Kasumi-1 (cell line): ENCODE measurements around the gene OR2T27.
A peak's percentile ranks its signal among the peaks of the same experiment; 100 is the strongest.
"Not testable (repeated sequence)": the region's sequence is repeated elsewhere in the genome, so short reads cannot be mapped to it uniquely, and the experiment has no call there.

Experiments used
- DNase-seq, 2 experiments: peaks; one replicate each; lab custom pipeline; 2025; lab: John Stamatoyannopoulos, UW

Gene OR2T27, protein sequence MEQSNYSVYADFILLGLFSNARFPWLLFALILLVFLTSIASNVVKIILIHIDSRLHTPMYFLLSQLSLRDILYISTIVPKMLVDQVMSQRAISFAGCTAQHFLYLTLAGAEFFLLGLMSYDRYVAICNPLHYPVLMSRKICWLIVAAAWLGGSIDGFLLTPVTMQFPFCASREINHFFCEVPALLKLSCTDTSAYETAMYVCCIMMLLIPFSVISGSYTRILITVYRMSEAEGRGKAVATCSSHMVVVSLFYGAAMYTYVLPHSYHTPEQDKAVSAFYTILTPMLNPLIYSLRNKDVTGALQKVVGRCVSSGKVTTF

DNA sequence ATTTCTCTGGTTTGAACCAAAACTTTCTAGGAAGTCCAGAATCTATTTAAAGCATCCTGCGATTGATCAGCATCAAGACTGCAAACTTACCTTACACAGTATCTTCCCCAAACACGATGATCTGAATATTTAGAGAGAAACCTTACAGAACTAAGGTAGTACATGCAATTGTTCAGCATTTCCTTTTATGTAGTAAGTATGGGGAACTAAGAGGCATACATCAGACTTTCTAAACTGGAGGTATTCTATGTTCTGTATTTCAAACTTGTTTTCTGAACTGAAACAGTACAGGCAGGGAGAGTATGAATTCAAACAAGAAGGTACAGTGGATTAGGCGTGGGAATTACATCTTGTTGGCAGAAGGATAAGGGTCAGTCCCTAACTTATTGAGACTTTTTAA lies at the start of gene OR2T27:
Gene OR2T27 (minus strand): TSS at position 175 of the 400 bp plus-strand sequence. CDS start 4,644 bp downstream, outside the sequence.
- DNase-seq = not testable (repeated sequence)

DNA sequence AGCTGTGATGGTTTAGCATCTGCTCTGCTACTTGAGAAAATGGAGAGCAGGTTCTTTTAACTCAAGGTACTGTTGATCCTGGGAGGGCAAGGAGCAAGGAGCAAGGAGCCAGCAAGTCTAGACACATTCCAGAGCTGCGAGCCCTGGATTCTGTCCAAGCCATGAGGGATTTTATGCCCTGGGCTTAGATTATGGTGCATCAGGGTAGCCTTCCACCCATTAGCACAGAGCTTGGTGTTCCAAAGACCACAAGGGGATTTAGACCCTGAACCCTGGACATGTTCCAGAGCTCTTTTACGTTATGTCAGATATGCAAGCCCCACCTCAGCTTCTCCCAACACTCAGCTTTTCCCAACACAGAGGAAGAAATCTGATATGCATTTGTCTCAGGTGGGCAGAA lies 49.3 kb upstream of the OR2T27 start:
- DNase-seq = no peak

DNA sequence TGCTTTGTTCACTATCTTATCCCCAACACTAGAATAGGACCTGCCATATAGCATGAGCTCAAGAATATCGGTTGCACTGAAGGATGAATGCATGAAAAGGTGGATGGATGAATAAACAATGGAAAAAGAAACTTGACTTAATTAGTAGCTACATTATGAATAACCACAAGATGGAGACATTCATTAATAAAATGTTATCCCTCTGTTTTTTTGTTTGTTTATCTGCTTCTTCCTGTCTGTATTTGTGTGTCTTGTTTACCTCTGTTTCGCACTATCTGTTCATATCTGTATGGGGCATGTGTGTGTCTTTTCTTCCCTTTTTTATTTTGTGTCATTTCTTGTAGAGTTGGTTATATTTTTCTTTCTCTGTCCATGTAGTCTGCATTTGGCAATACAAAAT lies 48.3 kb upstream of the OR2T27 start:
- peak in 1 of 2 experiments; percentile 27 for DNase-seq

DNA sequence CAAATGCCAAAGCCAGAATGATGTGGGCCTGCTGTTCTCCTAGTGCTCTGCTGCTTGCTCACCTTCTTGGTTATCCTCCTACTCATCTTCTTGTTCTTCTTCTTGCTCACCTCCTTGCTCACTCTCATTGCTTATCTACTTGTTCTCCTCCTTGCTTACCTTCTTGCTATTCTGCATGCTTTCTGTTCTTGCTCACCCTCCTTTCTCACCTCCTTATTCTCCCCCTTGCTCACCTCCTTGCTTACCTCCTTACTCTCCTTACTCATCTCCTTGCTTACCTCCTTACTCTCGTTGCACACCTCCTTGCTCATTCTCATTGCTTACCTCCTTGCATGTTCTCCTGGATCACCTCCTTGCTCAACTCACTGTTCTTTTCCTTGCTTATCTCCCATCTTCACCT lies 47.4 kb upstream of the OR2T27 start, which contains the start of gene OR14I1:
Gene OR14I1 (minus strand): TSS at position 53 of the 400 bp plus-strand sequence.
- no peak for DNase-seq

DNA sequence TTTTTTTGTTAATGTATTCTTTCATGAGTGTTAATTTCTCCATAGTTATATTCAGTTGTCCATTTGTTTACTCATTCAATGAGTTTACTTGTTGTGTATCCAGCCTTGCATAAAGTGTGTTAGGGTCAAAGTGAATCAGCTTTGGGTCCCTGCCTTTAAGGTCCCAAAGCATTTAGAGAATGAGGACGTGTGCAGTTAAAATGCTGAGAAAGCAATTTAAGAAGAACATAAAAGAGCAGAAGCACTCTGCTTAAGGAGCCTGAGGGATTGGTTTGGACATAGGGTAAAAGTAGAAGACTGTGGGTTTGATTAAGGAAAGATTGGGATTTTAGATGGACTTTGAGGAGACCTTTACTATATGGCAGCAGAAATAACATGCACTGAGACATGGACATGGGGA lies 43.8 kb upstream of the OR2T27 start:
- DNase-seq = no peak

DNA sequence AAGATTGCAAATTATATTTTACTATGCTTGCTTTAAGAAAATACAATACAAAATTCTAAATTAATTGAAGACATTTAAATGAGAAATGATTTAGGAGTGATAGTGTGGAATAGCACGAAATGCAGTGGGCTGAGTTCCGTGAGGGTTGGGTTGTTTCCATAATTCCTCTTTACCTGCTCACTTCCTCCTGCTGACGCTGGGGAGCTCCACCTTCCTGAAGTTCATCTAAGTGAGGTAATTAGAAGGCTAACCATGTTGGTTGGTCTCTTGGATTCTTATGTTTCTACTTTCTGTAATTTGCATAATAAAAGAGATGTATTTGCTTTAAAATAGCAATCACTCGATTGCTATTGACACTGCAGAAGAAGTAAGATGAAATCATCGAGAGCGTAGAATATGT lies 42.6 kb upstream of the OR2T27 start:
- no peak for DNase-seq

DNA sequence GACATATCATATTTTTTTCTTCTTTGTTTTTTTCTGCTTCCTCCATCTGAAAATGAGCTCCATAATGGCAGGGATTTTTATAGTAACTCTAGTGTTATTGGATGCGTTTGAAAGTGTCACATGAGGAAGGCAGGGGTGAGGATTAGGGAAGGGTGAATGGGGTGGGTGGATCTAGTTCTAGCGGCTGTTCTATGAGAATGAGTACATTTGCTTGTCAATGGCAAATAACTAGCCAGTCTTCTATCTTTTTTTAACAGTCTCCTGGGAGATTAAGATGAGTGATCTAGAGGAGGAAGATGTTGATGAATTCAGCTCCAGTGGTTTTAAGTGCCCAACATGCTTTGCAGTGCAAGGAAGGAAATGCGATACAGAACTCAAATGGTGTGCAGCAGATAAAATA lies 41.4 kb upstream of the OR2T27 start:
- DNase-seq = no peak

DNA sequence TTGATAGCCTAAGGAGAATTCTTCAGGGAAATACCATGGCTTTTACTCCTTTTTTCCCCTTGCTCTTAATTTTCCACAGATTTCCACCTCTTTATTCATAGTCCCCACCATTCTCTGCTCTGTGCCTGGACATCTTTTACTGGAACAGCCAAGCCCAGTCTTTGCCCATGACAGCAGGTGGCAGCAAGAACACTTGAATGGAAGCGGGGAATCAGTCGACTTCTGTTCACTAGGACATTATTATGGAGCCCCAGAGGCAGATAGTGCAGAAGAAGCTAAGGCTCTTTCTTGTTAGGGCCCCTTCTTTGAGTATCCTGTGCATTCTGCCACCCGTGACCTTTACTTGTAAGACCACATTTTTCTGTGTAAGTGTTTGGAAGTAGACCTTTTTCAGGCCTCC lies 40.9 kb upstream of the OR2T27 start:
- peak; percentile 34 to 46 for DNase-seq

DNA sequence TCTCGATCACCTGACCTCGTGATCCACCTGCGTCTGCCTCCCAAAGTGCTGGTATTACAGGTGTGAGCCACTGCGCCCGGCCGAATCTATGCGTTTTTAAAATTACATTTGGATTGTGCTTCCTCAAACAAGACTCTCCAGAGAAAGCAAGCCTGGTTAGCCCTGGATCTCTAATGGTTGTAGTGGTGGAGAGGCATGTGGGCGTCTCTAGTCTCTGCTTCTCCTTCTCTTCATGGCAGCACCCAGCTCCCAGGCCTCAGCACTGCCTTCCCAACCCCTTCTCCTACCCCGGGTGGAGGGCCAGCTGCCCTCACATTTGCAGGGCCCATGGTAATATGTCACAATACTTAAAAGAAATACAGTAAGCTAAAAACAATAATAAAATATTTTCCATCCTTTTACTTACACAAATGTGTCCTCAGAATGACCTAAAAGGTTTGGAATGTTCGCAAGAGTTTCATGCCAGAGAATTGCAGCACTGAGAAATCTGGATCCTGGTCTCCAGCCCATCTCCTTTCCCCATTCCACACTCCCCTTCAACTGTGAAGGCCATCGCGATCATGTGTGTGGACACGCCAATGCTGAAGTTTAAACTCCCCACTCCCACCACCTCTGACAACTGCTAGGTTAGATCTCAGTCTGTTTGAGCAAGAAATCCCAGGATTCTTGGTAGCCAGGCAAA lies 40.3 kb upstream of the OR2T27 start:
- no peak for DNase-seq

DNA sequence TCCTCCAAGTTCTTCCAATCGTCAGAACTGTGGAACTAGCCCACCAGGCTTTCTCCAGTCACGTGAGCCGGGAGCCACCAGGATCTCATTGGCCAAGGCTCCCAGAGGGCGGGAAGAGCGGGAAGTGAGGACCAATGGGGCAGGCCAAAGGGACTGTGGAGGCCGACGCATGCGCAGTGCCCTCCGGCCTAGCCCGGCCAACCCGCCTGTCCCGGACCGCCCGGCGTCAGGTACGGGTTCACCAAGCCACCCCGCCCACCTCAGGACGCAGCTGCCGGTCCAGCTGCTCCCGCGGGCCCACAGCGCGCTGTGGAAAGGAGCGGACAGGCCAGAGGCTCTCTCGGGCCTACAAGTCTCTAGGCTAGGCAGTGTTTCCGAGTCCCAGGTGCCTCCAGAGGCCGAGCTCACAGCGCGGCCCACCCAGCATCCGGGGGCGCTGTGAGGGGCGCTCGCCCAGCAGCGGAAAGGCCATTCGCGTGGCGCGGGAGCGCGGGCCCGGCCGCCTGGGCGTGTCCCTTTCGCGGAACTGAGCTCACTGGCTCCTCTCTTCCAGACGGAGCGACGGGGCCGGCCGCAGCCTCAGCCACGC lies 36.3 kb upstream of the OR2T27 start:
- DNase-seq = no peak

DNA sequence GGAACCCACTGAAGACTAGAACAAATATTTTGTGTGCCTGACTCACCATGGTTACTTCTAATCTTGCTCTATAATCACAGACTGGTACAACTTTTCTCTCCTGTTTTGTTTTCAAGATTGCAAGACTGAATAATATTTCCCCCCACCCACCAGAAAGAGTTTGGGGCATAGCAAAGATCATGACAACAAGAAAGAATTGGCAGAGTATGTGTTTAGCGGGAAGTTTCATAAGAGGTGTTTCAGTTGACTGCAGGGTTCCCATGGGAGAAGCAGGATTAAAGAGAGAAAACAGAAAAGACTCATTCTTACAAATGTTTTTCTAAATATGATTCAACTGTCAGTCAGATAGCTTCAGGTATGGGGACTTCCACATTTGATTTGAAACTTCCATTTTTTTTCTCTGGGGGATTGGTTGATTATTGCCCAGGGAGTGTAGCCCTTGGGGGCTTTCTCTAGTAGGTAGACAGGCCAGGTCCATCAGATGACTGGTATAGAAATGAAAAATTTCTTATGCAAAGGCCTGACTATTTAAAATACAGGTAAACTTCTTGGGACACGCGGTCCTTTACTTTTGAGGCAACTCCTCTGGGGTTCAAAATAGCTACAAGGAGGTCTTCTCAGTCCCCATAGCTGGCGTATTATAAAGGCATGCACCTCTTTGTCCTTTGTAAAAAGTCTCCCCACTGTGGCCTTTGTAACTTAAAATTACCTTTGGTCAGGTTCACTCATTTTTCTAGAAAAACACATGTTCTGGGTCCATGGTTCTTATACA lies 33.4 kb upstream of the OR2T27 start:
- DNase-seq = no peak

DNA sequence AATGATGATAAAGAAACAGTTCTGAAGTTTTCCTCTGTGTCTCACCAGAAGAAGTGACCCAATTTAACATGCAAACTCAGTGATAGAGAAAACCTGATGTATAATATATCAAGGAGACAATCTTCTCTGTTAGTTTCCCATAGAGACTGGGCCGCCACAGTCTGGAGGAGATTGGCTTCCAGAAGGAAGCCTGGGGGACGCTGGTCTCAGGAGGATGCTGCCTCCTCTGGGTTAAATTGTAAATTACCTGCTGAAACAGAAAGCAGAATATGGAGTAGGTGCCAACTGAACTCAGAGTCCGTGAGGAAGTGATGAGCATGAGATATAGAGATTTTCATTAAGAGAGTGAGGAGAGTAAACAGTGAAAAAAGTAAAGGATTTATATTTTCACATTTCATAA lies 31.5 kb upstream of the OR2T27 start:
- no peak for DNase-seq

DNA sequence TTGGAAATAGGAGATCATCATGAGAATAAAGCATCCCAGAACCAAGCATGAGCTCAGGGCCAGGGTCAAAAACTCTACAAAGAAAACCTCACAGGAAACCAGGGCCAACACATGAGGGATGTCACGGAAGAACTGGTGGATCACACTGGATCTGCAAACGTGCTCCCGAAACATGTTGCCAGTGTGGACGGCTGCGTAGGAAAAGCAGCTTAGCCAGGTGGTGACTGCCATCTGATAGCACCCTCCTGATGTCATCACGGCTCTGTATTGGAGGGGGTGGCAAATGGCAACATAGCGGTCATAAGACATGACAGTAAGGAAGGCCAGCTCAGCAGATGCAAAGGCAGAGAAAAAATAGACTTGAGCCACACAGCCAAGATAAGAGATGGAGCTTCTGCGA lies 26.3 kb upstream of the OR2T27 start:
- DNase-seq = no peak

DNA sequence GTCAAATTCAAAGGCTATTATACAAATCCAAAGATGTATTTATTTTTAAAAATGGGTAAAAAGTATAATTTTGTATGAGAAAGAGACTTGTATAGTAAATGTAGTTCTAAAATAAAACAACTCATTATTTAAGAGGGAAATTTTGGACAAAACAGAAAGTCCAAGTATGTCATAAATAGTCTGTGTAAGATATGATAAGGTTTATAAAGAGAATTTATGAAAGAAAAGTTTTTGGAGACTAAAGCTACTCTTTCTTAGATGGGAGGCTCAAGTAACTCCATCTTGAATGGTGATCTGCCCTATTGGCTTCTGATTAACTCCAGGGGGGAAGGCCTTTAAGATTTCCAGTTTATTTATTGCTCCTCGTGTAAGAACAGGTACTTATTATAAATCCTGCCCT lies 14.7 kb upstream of the OR2T27 start:
- peak in 1 of 2 experiments; percentile 3 for DNase-seq

DNA sequence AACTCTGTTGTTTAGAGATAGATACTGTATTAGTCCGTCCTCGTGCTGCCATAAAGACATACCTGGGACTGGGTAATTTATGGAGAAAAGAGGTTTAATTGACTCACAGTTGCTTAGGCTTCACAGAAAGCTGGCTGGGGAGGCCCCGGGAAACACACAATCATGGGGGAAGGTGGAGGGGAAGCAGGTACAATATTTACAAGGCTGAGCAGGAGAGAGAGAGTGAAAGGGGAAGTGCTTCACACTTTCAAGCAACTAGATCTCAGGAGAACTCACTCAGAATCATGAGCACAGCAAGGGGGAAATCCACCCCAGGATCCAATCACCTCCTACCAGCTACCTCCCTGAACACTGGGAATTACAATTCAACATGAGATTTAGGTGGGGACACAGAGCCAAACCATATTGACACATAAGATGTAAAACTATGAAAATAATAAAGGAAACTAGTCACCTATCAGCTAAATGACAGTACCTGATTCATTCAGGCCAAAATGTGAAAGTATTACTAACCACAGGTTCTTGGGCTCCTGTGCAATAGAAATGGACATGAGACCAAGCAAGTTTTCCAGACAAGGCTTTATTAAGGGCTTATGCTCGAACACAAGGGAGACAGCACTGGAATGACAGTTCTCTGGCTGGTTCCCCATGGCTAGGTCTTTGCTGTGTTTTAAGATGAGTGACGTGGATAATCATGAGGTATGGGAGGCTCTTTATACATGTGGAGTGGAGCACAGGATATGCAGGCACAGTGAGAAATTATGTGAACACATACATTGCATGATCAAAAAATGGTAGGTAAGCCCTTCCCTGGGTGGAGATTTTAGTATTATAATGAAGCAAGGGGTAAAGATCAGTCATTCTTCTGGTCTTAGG lies 8.4 kb upstream of the OR2T27 start:
- peak in 1 of 2 experiments; percentile 2 for DNase-seq

DNA sequence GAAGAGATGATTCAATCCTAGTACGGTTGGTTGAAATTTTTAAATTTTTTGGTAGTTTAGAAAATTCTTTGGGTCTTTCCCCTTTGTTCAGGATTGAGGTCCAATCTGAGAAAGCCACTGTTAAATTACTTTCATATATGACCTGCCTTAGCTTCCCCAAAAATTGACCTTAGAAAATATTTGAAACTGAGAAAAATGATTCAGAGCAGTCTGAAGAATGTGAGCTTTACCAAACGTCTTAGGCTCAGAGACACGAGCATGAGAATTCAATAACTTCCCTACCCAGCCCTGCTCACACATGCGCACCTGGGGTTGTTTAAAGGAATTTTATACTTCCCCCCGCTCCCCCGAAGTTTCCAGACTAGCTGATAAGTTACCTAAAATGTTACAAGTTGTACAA lies 1.5 kb upstream of the OR2T27 start:
- DNase-seq = not testable (repeated sequence)

DNA sequence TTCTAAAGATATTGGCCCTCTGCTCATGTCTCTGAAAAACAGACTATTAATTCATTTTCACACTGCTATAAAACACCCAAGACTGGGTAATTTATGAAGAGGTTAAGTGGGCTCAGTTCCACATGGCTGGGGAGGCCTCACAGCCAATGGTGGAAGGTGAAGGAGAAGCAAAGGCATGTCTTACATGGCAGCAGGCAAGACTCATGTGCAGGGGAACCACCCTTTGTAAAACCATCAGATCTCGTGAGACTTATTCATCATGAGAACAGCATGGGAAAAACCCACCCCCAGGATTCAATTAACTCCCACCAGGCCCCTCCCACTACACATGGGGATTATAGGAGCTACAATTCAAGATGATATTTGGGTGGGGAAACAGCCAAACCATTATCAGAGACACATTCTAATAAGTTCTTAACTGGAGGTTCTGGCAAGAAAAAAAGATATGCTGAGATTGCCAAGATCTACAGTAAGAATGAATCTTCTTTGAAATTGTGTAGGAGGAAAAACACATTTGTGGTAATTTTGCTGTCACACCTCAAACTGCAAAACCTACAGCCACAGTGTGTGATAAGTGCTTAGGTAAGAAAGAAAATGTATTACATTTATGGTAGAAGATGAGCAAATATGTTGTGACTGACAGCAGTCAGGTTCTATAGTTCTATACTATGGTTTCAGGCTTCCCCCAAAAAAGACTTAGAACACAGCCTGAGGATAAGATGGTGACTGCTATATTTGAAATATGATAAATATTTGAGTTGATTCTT lies 6.4 kb downstream of the OR2T27 start:
- not testable (repeated sequence) for DNase-seq

DNA sequence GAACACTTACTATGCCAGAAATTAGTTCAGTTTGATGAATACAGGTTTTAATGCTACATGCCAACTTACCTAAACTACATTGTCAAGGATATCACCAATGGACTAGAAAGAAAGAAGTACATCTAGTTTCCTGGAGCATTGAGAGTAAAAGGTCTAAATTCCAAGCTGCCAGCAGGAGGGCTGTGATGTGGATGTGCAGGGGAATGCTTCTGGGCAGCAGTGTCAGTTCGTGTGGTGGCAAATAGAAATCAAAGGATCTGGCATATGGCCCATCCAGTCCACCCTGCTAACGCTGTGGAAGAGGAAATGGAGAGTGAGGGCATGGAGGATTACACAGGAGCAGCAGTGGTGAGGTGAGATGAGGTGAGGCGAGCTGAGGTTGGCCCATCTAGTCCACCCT lies 10.2 kb downstream of the OR2T27 start, which contains the start of gene OR2T35:
Gene OR2T35 (minus strand): TSS at position 101 of the 400 bp plus-strand sequence. CDS start 6,020 bp downstream, outside the sequence.
- not testable (repeated sequence) for DNase-seq

DNA sequence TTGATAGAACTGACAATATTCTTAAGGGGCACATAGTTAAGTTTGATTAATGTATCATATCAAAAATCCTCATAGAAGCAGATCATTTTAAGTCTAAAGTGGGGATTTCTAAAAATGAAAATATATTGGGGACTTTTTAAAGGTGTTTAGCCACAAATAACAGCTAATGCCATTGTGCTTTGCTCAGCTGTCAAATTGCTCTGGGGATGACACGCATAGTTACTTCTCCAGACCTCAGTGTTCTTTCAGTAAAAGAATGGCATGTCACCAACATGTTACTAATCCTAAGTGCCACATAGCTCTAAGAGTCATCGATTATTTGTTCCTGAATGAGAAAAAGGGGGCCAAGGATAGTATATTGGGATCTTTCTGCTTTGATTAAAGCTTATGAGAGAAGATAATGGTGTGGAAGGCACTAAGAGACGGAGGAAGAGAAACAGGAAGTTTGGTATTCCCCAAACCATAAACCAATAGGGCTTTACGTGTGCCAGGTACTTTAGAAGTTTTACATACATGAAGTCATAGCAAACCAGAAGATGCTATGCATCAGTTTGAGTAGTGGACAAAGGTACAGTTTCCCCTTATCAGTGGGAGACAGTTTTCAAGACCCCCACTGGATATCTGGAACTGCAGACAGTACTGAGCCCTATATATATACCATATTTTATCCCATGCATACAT lies 12.2 kb downstream of the OR2T27 start:
- DNase-seq = not testable (repeated sequence)

DNA sequence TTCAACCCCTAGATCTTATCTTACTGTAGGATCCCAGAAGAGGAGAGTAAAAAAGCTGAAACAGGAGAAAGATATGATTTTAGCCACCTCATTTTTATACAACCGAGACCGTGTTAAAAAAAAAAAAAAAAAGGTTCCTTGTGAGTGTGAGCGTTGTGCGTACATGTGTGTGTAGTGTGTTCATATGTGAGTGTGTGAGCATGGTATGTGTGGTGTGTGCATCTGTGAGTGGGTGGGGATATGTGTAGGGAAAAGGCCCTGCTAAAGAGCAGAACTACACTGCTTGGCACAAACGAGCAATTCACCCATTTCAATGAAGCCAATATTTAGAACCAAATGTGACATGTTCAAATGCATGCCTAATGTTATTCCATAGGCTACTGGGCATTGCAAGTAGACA lies 13.7 kb downstream of the OR2T27 start:
- DNase-seq = not testable (repeated sequence)
